HCT116 (cell line): ENCODE measurements around the gene P4HTM. TPM values are rescaled to one million over a fixed set of nuclear protein-coding genes. Genes with fewer than 3 reads are reported as not detected.

Experiments
- ATAC-seq: fragments of 200-7000 bp; cut with Tn5 transposase; 2 replicates; pipeline ENCODE4 v1.9.1; 2020; ENCODE audit warnings: mild to moderate bottlenecking, moderate library complexity
- BruUV-seq: library from RNA; stranded (reverse); fragments of 400-500 nt; replicated peaks from 2 replicates; lab custom pipeline; 2021; lab: Mats Ljungman, UMichigan
- CTCF ChIA-PET: fragments of 300-600 bp; sonication (Branson Sonifier 250); formaldehyde crosslinking; loops from one replicate; lab custom pipeline; 2021; ENCODE audit warnings: antibody characterized with exemption; lab: Charles Lee
- POLR2A ChIA-PET: fragments of 300-600, 350-600 bp; sonication (Branson Sonifier 250); formaldehyde crosslinking; loops from one replicate; lab custom pipeline; 2021; ENCODE audit warnings: antibody characterized with exemption; lab: Charles Lee
- RAD21 ChIA-PET, 2 experiments: fragments of 300-600 bp; sonication (Branson Sonifier 250); formaldehyde crosslinking; loops; one replicate each; lab custom pipeline; 2023; ENCODE audit warnings: low total read pairs in 2 of 2; ENCODE audit not compliant: uncharacterized antibody in 2 of 2, unreplicated experiment in 2 of 2, low non-redundant PET in 1 of 2; lab: Charles Lee
- DNase-seq: peaks from one replicate; pipeline ENCODE4 v3.0.0-alpha.2; 2010; ENCODE audit warnings: low read depth, low spot score
- H2AFZ ChIP-seq: fragments of 200-600 bp; shearing (Covaris generic), sonication (generic); 2 replicates; pipeline ENCODE4 v1.6.1; 2017; ENCODE audit warnings: low read depth, mixed run types, mixed read lengths, antibody characterized with exemption, low read length; ENCODE audit not compliant: poor library complexity, severe bottlenecking
- H3K27ac ChIP-seq: 2 replicates; pipeline ENCODE4 v1.5.1; 2012; ENCODE audit warnings: low read depth, low read length
- H3K27me3 ChIP-seq: fragments of 200-600 bp; sonication (generic); 2 replicates; pipeline ENCODE4 v1.6.1; 2016; ENCODE audit warnings: mixed run types, low read length, mixed read lengths; ENCODE audit not compliant: insufficient read depth
- H3K36me3 ChIP-seq, 2 experiments: fragments of 200-500 bp in 1 of 2; fragments of 200-600 bp in 1 of 2; sonication (Bioruptor generic) in 1 of 2; sonication (generic) in 1 of 2; 2 replicates each; pipeline versions ENCODE4 v1.5.1 to v1.6.1; 2014 to 2016; ENCODE audit warnings: low read length in 2 of 2, inconsistent platforms in 1 of 2, mixed read lengths in 1 of 2, mixed run types in 1 of 2; ENCODE audit not compliant: insufficient read depth in 2 of 2, control insufficient read depth in 1 of 2
- H3K4me1 ChIP-seq, 2 experiments: fragments of 200-600 bp in 1 of 2; sonication (generic) in 1 of 2; 2 replicates each; pipeline versions ENCODE4 v1.5.1 to v1.6.1; 2012 to 2017; ENCODE audit warnings: low read length in 2 of 2, inconsistent platforms in 1 of 2, mild to moderate bottlenecking in 1 of 2, mixed read lengths in 1 of 2, mixed run types in 1 of 2, moderate library complexity in 1 of 2; ENCODE audit not compliant: insufficient read depth in 2 of 2, control insufficient read depth in 1 of 2
- H3K4me2 ChIP-seq: fragments of 200-600 bp; sonication (generic); 2 replicates; pipeline ENCODE4 v1.6.1; 2017; ENCODE audit warnings: mixed run types, low read length, mixed read lengths
- H3K4me3 ChIP-seq, 2 experiments: fragments of 200-600 bp in 1 of 2; sonication (generic) in 1 of 2; replicated peaks in 1 of 2; 2 replicates each; pipeline ENCODE4 v1.5.1; 2011 to 2016; ENCODE audit warnings: low read length in 2 of 2, control low read depth in 1 of 2, low read depth in 1 of 2, mild to moderate bottlenecking in 1 of 2, mixed read lengths in 1 of 2, mixed run types in 1 of 2
- H3K79me2 ChIP-seq: fragments of 200-600 bp; sonication (generic); 2 replicates; pipeline ENCODE4 v1.6.1; 2017; ENCODE audit warnings: mild to moderate bottlenecking, mixed run types, low read length, moderate library complexity, mixed read lengths; ENCODE audit not compliant: insufficient read depth
- H3K9ac ChIP-seq: fragments of 200-600 bp; sonication (generic); 2 replicates; pipeline ENCODE4 v1.6.1; 2016; ENCODE audit warnings: low read length, mixed read lengths
- H3K9me2 ChIP-seq: fragments of 200-600 bp; sonication (generic), shearing (Covaris generic); 2 replicates; pipeline ENCODE4 v1.6.1; 2017; ENCODE audit warnings: mixed run types, mild to moderate bottlenecking, moderate library complexity; ENCODE audit not compliant: insufficient read depth
- H3K9me3 ChIP-seq, 2 experiments: fragments of 200-500 bp in 1 of 2; fragments of 200-600 bp in 1 of 2; sonication (Bioruptor generic) in 1 of 2; sonication (generic) in 1 of 2; 2 replicates each; pipeline ENCODE4 v1.6.1; 2014 to 2017; ENCODE audit warnings: low read length in 2 of 2, mixed read lengths in 2 of 2, inconsistent platforms in 1 of 2, low read depth in 1 of 2, mild to moderate bottlenecking in 1 of 2, mixed run types in 1 of 2, moderate library complexity in 1 of 2; ENCODE audit not compliant: control insufficient read depth in 1 of 2, insufficient read depth in 1 of 2
- H4K20me1 ChIP-seq: fragments of 200-600 bp; sonication (generic), shearing (Covaris generic); 2 replicates; pipeline ENCODE4 v1.6.1; 2017; ENCODE audit warnings: mixed run types, mild to moderate bottlenecking, moderate library complexity; ENCODE audit not compliant: insufficient read depth
- CBX3 ChIP-seq: IDR thresholded peaks from 2 replicates; pipeline ENCODE4 v1.6.1; 2012; ENCODE audit warnings: low read depth
- CEBPB ChIP-seq: IDR thresholded peaks from 2 replicates; pipeline ENCODE4 v1.6.1; 2012; ENCODE audit warnings: low read depth
- EGR1 ChIP-seq: IDR thresholded peaks from 2 replicates; pipeline ENCODE4 v1.6.1; 2012; ENCODE audit warnings: low read depth
- ELF1 ChIP-seq: IDR thresholded peaks from 2 replicates; pipeline ENCODE4 v1.6.1; 2012; ENCODE audit warnings: low read depth, borderline replicate concordance
- EZH2 ChIP-seq: fragments of 200-600 bp; sonication (generic); IDR thresholded peaks from 2 replicates; pipeline ENCODE4 v1.6.1; 2017; ENCODE audit warnings: antibody characterized with exemption, mixed run types
- EZH2phosphoT487 ChIP-seq: fragments of 200-600 bp; IDR thresholded peaks from 2 replicates; pipeline ENCODE4 v1.6.1; 2018; ENCODE audit warnings: antibody characterized with exemption, borderline replicate concordance
- FOSL1 ChIP-seq: IDR thresholded peaks from 2 replicates; pipeline ENCODE4 v1.6.1; 2012; ENCODE audit warnings: low read depth
- JUND ChIP-seq: IDR thresholded peaks from 2 replicates; pipeline ENCODE4 v1.6.1; 2012
- POLR2A ChIP-seq: IDR thresholded peaks from 2 replicates; pipeline ENCODE4 v1.7.0; 2011; ENCODE audit warnings: borderline replicate concordance; ENCODE audit not compliant: insufficient read depth, insufficient read length; ENCODE audit errors: extremely low read depth
- POLR2AphosphoS5 ChIP-seq: IDR thresholded peaks from 2 replicates; pipeline ENCODE4 v1.6.1; 2011; ENCODE audit warnings: mild to moderate bottlenecking, low read depth, low read length, moderate library complexity
- RAD21 ChIP-seq: IDR thresholded peaks from 2 replicates; pipeline ENCODE4 v1.6.1; 2012; ENCODE audit warnings: low read depth, mild to moderate bottlenecking
- REST ChIP-seq: IDR thresholded peaks from 2 replicates; pipeline ENCODE4 v1.6.1; 2012; ENCODE audit warnings: low read depth
- SIN3A ChIP-seq: IDR thresholded peaks from 2 replicates; pipeline ENCODE4 v1.6.1; 2012; ENCODE audit warnings: low read depth
- SP1 ChIP-seq: IDR thresholded peaks from 2 replicates; pipeline ENCODE4 v1.6.1; 2012; ENCODE audit warnings: low read depth
- SRF ChIP-seq: IDR thresholded peaks from 2 replicates; pipeline ENCODE4 v1.6.1; 2012; ENCODE audit warnings: low read depth
- TCF7L2 ChIP-seq: IDR thresholded peaks from 2 replicates; pipeline ENCODE4 v1.7.0; 2011; ENCODE audit warnings: borderline replicate concordance, inconsistent platforms; ENCODE audit not compliant: insufficient read depth, insufficient read length; ENCODE audit errors: extremely low read depth
- ZBTB33 ChIP-seq: IDR thresholded peaks from 2 replicates; pipeline ENCODE4 v1.6.1; 2011; ENCODE audit warnings: mild to moderate bottlenecking, low read length, moderate library complexity; ENCODE audit not compliant: insufficient replicate concordance; ENCODE audit errors: extremely low read depth
- ZFX ChIP-seq: fragments of 450-650 bp; IDR thresholded peaks from 2 replicates; pipeline ENCODE4 v1.6.1; 2017
- ZNF274 ChIP-seq: fragments of 200-500 bp; sonication (Bioruptor generic); IDR thresholded peaks from 2 replicates; pipeline ENCODE4 v1.6.1; 2014; ENCODE audit warnings: mild to moderate bottlenecking, low read depth, low read length, inconsistent platforms
- intact Hi-C: fragments of 100-400 bp; cut with micrococcal nuclease; formaldehyde crosslinking; loops from 2 replicates; pipeline ENCODE4 v1.10.0; 2022
- total RNA-seq: library from RNA; stranded (reverse); gene quantifications from one replicate; pipeline ENCODE4 v1.2.1, GENCODE V29; 2021; ENCODE audit not compliant: unreplicated experiment

P4HTM gene
- total RNA-seq, 1 experiment from 2014 or later = 60.5 TPM

GRCh38 chr3:49032646-49033304 lies 42.7 kb downstream of the P4HTM start:
- RAD21 ChIA-PET = no interaction called here
- peaks cover 27 to 45% of the 10 kb centered on the region in 2 experiments for H3K36me3 ChIP-seq

More at GRCh38 chr3:49032646-49033304, 42.7 kb downstream of the P4HTM start:
- Histone ChIP-seq H3K4me2 (no peak overlapping the region), H3K27me3 (no peaks in the 10 kb centered on the region), H3K79me2 (peaks cover 22% of the 10 kb centered on the region), H3K9me2 (no peaks in the 10 kb centered on the region), H3K4me3 (no peak overlapping the region), H4K20me1 (0 out of 2 replicates have a peak, but pooled peaks cover 4% of the 10 kb centered on the region), H2AFZ (no peak overlapping the region), H3K27ac (no peak overlapping the region), H3K9ac (no peak overlapping the region), H3K4me1 (peaks cover 3 to 18% of the 10 kb centered on the region in 2 experiments; a peak in 3 of 4 replicates), H3K9me3 (no peaks in the 10 kb centered on the region)
- POLR2A ChIA-PET = interaction anchor here (2.3 kb wide), 1 partner anchor 11 kb away, joined by 7 read pairs; the partner anchor contains the start of gene NDUFAF3
- intact Hi-C loops = no loop called here
- BruUV-seq = no TSS peak
- no peak for TF ChIP-seq POLR2AphosphoS5
- TF ChIP-seq ZFX = no peak
- TF ChIP-seq FOSL1 = no peak
- no peak for TF ChIP-seq ZNF274
- no peak for TF ChIP-seq RAD21
- TF ChIP-seq SRF = no peak
- TF ChIP-seq SP1 = no peak
- no peak for TF ChIP-seq EZH2
- no peak for TF ChIP-seq POLR2A
- no peak for TF ChIP-seq CEBPB
- TF ChIP-seq CBX3 = no peak
- no peak for TF ChIP-seq REST
- TF ChIP-seq EGR1 = no peak
- TF ChIP-seq SIN3A = no peak
- TF ChIP-seq JUND = no peak
- TF ChIP-seq ELF1 = no peak
- TF ChIP-seq ZBTB33 = no peak
- no peak for TF ChIP-seq TCF7L2
- TF ChIP-seq EZH2phosphoT487 = no peak
- DNase-seq = no peak
- CTCF ChIA-PET = no interaction called here
- ATAC-seq = no peak
